ENCODE results near the gene UBE2R2.

- TF ChIP-seq ZFX (IDR thresholded peaks at IDR 0.05) = no peak
- TF ChIP-seq, protein P1, sequence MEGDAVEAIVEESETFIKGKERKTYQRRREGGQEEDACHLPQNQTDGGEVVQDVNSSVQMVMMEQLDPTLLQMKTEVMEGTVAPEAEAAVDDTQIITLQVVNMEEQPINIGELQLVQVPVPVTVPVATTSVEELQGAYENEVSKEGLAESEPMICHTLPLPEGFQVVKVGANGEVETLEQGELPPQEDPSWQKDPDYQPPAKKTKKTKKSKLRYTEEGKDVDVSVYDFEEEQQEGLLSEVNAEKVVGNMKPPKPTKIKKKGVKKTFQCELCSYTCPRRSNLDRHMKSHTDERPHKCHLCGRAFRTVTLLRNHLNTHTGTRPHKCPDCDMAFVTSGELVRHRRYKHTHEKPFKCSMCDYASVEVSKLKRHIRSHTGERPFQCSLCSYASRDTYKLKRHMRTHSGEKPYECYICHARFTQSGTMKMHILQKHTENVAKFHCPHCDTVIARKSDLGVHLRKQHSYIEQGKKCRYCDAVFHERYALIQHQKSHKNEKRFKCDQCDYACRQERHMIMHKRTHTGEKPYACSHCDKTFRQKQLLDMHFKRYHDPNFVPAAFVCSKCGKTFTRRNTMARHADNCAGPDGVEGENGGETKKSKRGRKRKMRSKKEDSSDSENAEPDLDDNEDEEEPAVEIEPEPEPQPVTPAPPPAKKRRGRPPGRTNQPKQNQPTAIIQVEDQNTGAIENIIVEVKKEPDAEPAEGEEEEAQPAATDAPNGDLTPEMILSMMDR (conservative IDR thresholded peaks at IDR 0.05) = no peak
These were observed 33.3 kb downstream of the UBE2R2 start for GRCh38 chr9:33850267-33850629.

Measured in C4-2B (cell line).